GM08714 (cell line): ENCODE results near the gene RGL4.
"Not testable (repeated sequence)": the region's sequence is repeated elsewhere in the genome, so short reads cannot be mapped to it uniquely, and the experiment has no call there.

Source experiments
- H3K4me3 ChIP-seq: fragments of 200-500 bp; sonication (Bioruptor generic); 2 replicates; pipeline ENCODE4 v1.5.1; 2014; ENCODE audit warnings: mild to moderate bottlenecking, low read length, inconsistent platforms
- ZNF274 ChIP-seq: IDR thresholded peaks from 2 replicates; pipeline ENCODE4 v1.6.1; 2012; ENCODE audit warnings: mild to moderate bottlenecking, low read depth, low read length

RGL4 gene, protein sequence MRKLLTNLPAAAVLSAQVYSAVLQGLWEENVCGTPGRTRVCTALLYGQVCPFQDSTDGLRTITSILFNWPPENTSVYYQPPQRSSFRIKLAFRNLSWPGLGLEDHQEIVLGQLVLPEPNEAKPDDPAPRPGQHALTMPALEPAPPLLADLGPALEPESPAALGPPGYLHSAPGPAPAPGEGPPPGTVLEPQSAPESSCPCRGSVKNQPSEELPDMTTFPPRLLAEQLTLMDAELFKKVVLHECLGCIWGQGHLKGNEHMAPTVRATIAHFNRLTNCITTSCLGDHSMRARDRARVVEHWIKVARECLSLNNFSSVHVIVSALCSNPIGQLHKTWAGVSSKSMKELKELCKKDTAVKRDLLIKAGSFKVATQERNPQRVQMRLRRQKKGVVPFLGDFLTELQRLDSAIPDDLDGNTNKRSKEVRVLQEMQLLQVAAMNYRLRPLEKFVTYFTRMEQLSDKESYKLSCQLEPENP

DNA sequence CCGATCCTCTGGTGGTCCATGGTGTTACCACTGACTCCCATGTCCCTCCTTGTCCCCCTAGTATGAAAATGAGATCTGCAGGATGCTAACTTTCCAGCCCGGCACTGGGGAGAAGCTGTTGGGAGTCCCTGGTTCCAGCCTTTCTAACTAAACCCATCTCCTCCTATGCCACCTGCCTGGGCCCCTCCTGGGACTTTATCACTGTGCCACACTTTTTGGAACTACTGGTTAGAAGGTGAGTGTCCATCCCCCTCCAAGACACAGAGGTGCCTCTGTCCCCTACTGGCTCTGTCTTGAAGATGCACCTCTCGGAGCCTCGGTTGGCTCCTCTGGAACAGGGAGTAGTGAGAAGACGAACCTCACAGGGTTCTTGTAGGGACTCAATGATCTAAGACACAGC, at the start of gene RGL4:
Gene RGL4, plus strand, starts transcription at position 301 of the 400 bp plus-strand sequence. CDS start 1,018 bp downstream, outside the sequence.
- no peak for TF ChIP-seq ZNF274
- no peak within 1 kb of the TSS for H3K4me3 ChIP-seq

DNA sequence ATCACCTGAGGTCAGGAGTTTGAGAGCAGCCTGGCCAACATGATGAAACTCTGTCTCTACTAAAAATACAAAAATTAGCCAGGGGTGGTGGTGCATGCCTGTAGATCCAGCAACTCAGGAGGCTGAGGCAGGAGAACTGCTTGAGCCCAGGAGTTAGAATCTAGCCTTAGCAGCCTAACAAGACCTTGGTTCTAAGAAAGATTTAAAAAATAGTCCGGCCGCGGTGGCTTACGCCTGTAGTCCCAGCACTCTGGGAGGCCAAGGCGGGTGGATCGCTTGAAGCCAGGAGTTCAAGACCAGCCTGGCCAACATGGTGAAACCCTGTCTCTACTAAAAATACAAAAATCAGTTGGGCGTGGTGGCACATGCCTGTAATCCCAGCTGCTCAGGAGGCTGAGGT, 44.3 kb upstream of the RGL4 start:
- not testable (repeated sequence) for H3K4me3 ChIP-seq

DNA sequence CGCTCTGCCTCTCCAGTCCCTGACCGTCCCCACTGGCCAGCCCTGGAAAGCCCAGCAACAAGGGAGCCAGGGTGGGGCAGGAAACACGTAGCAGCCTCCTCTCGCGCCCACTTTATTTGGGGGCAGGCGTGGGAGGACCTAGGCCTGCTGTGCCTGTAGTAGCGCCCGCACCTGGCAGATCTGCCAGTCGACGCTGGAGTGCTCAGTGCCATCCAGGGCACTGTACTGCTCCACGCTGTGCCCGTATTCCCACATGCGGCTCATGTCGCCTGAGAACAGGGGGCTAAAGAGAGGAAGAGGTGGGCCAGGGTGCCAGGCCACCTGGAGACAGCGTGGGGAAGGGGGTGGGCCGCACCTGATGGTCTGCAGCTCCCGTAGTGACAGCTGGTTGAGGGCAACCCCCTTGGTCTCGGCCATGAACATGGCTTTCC, 41.7 kb upstream of the RGL4 start:
- no peak for TF ChIP-seq ZNF274
- no peak overlapping the region for H3K4me3 ChIP-seq

DNA sequence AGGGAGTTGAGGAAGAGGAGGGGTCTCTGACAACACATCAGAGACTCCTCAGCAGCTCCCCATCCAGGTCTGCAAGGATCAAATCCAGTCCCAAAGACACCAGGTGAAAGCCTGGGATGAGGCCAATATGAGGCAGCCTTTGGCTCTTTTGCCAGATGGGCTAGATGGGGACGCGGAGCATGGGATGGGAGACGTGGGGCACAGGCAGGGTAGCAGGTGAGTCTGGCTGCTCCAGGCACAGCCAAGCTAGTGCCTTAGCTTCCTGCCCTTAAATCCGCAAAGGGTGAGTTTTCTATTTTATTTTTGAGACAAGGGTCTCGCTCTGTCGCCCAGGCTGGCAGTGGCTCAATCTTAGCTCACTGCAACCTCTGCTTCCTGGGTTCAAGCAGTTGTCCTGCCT, 39.1 kb upstream of the RGL4 start:
- TF ChIP-seq ZNF274 = no peak
- no peak overlapping the region for H3K4me3 ChIP-seq

DNA sequence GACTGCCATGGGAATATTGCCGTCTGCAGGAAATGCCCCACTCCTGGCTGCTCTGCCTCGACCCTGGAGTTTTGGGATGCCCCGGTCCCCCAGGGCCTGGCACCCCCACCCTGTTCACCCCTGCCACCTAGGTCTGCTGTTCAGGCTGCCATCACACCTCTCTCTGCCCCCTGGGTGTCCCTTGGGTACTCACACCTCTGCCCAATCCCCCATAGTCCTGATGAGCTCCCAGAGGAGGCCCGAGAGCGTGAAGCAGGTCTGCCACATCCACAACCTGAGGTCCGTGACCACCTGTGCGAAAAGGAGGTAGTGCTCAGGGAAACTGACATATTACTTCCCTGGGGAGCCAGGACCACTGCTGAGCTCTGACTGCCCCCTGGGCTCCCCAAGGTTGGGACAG, 38.5 kb upstream of the RGL4 start:
- no peak overlapping the region for H3K4me3 ChIP-seq
- TF ChIP-seq ZNF274 = no peak

DNA sequence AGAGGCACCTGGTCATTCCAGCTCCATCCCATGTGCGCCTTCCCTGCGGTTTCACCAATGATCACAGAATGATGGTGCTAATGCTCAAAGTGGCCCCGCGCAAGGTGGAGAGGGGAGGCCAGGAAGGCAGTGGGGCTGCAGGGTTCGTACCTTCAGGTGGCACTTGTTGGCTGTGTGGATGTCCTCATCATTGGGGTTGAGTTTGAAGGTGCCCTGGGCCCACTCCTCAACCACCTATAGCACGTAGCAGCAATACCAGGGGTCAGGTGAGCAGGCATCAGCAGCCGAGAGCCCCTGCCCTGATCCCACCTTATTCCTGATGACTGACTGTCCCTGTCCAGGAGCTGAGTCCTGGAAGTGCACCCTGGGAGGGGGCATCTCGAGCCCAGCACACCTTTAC, 38.1 kb upstream of the RGL4 start:
- H3K4me3 ChIP-seq = no peak overlapping the region
- TF ChIP-seq ZNF274 = no peak

DNA sequence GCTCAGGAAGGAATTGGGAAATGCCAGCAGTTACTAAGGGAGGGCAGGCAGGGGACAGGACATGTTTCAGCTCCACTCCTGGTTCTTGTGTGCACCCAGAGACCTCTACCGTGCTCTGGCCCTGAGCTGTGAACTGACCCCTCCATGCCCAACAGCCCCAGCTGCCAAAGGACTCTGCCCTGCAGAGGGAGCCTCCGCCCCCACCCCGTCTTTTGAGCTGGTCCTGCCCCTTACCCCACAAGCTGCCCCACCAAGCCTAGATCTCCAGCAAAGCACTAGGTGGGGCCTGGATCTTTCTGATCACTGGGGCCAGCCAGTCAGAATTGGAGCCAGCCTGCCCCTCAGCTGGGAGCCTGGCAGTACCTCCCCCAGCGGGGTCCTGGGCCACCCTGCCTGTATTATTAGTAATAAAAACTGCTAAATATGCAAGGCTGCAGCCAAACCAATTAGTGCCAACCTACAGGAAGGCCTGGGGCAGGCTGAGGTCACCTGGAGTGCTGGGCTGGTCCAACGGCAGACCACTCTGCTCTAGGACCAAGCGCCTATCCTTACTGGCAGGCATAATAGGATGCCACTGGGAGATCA, 34.8 kb upstream of the RGL4 start:
- no peak overlapping the region for H3K4me3 ChIP-seq
- TF ChIP-seq ZNF274 = no peak

DNA sequence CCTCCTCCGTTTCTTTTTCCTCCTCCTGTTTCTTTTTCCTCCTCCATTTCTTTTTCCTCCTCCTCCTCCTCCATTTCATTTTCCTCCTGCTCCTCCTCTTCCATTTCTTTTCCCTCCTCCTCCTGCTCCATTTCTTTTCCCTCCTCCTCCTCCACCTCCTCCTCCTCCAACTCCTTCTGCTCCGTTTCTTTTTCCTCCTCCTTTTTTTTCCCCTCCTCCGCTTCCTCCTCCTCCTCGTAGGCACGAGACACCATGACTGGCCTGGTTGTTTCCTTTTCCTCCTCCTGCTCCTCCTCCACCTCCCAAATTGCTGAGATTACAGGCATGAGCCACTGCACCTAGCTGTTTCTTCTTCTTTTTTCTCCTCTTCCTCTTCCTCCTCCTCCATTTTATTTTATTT, 33.1 kb upstream of the RGL4 start:
- no peak for TF ChIP-seq ZNF274
- no peak overlapping the region for H3K4me3 ChIP-seq

DNA sequence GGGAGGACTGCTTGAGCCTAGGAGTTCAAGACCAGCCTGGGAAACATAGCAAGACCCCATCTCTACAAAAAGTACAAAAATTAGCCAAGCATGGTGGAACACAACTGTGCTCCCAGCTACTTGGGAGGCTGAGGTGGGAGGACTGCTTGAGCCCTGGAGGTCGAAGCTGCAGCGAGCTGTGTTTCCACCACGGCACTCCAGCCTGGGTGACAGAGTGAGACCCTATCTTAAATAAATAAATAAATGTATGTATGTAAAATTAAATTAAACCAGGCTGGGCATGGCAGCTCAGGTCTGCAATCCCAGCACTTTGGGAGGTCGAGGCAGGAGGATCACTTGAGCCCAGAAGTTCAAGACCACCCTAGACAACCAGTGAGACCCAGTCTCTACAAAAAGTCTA, 30.4 kb upstream of the RGL4 start:
- H3K4me3 ChIP-seq = not testable (repeated sequence)

DNA sequence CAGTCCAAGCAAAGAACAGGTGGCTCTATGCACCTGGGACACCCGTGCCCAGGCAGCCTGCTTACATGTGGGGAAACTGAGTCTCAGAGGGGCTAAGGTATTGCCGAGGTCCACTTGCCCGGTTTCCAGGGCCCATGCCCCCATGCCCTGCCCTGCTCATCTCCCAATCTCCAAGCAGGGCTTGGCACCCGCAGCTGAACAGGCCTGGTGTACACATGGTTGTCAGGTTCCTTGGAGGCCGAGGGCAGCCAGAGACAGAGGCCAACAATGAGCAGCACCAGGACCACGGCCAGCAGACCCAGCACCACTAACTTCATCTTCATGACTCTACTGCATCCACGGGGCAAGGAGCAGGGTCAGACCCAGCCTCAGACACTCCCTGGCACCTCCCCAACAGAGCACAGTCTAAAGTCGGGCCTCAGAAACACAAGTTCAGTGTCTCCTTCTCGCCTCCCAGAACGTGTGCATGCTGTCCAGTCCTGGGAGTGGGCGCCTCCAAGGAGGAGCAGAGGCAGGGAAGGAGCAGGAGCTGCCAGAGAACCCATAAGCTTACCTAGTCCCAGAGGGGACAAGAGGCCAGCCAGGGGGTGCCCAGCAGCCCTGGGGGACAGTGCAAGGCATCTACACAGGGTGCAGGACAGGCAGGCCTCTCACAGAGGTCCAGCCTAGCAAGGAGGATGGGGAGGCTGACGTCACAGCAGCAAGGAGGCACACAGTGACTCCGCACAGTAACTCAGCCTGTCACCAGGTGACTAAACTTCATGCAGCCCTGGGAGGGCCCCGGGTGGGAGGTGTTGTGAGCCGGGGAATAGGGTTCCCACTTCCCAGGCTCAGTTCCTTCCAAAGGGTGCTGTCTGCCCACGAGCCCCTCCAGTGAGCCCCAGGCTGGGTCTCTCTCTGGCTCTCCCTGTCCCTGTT, 20.2 kb upstream of the RGL4 start:
- TF ChIP-seq ZNF274 = no peak
- H3K4me3 ChIP-seq = no peak overlapping the region

DNA sequence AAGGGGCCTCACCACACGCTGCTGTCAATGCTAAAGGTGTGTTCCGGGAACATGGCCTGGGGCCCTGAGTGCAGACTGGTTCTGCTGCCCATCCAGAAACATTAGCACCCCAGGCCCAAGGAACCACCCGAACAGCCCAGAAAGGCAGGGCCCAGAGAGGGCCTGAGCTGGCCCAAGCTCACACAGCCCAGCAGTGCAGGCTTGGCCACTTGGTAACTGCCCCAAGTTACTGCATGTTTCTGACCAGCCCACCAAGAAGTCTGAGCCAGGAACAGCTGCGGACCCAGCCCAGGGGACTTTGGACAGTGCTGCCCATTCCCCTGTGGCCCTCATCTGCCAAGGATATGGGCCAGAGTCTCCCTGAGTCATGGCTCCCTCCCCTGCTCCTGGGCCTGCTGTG, 19.4 kb upstream of the RGL4 start:
- not testable (repeated sequence) for H3K4me3 ChIP-seq

DNA sequence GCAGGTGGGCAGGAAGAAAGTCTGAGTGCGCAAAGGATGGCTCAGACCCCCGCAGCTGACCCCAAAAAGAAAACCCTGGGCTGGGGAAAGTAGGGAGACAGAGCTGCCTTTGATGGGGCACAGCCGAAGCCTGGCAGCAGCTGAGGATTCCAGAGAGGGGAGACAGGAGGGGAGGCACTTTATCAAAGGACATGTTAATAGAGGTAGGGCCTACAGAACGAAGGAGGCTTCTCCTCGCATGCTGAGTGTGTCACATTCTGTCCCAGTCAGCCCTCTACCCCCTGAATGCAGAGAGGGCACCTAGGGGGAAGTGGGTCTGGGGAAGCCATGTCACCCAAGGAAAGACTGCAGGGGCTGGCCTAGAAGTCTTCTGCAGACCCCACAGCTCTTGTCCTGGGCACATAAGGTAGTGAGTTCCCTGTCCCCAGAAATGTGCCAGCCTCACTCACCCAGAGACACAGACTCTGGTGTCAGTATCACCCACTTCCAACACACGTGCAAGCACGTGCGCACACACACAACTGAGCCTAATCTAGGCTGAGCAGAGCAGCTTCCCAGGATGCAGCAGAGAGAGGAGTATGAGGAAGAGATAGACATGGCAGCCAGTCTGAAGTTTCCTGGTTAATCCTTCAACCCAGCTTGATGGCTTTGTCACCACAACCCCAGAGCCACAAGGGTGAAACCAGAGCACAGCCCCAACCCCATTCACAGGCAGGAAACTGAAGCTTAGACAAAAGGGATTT, 18.3 kb upstream of the RGL4 start:
- H3K4me3 ChIP-seq = not testable (repeated sequence)

DNA sequence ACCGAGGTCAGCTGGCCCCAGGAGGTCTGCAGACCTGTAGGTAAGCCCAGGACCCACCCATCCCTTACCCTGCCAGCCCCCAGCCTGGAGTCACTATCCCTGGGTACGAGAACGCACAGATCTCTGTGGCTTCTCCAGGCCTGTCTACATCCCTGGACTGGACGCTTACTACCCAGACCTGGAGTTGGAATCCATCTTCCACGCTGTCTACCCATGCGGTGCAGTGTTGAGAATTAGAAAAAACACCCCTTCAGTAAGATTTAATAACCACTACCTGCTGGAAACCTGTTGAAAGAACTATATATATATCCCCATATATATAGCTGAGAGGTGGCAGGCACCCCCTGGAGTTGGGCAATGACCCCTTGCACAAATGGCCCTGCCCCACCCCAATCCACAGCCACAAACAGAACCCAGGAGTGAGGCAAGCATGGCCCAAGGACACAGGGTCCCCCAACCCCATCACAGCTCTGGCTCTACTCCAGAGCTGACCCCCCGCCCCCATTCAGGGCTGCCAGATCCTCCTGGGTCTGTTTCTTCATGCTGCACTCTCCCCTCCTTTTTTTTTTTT, 17.7 kb upstream of the RGL4 start:
- TF ChIP-seq ZNF274 = no peak
- no peak overlapping the region for H3K4me3 ChIP-seq
